Astrocyte of the cerebellum (primary cell): ENCODE measurements around the gene ARHGEF28.

ENCODE experiments used
- DNase-seq: peaks from one replicate; pipeline ENCODE4 v3.0.0-alpha.2; 2011; ENCODE audit warnings: low read depth
- H3K4me3 ChIP-seq: 2 replicates; pipeline ENCODE4 v1.5.1; 2011; ENCODE audit warnings: mild to moderate bottlenecking, low read depth, low read length, moderate library complexity
- CTCF ChIP-seq: IDR thresholded peaks from 2 replicates; pipeline ENCODE4 v1.5.1; 2012; ENCODE audit warnings: low read length, low read depth, moderate library complexity, mild to moderate bottlenecking; ENCODE audit errors: missing control alignments
- in situ Hi-C: cut with HindIII; loops from 2 replicates; pipeline ENCODE4 v1.10.0; 2017; ENCODE audit warnings: low sequenced_read_pairs

Gene ARHGEF28

GRCh38 chr5:73893813-73894212, 267.8 kb downstream of the ARHGEF28 start:
- in situ Hi-C loops, result no loop called here
- H3K4me3 ChIP-seq, result no peak overlapping the region
- DNase-seq, result no peak
- TF ChIP-seq CTCF, result no peak

GRCh38 chr5:73894860-73895259, 268.9 kb downstream of the ARHGEF28 start:
- in situ Hi-C loops, result no loop called here
- H3K4me3 ChIP-seq, result no peak overlapping the region
- no peak for TF ChIP-seq CTCF
- no peak for DNase-seq

- DNase-seq, result no peak
- no peak for TF ChIP-seq CTCF
- in situ Hi-C loops, result no loop called here
- no peak overlapping the region for H3K4me3 ChIP-seq
Measured at GRCh38 chr5:73895471-73895870, 269.5 kb downstream of the ARHGEF28 start.

GRCh38 chr5:73896097-73896496, 270.1 kb downstream of the ARHGEF28 start:
- H3K4me3 ChIP-seq, result no peak overlapping the region
- no peak for DNase-seq
- in situ Hi-C loops, result no loop called here
- no peak for TF ChIP-seq CTCF

- in situ Hi-C loops, result no loop called here
- TF ChIP-seq CTCF, result no peak
- DNase-seq, result no peak
- no peak overlapping the region for H3K4me3 ChIP-seq
Measured at GRCh38 chr5:73896668-73897067, 270.7 kb downstream of the ARHGEF28 start.

- no peak for TF ChIP-seq CTCF
- H3K4me3 ChIP-seq, result no peak overlapping the region
- in situ Hi-C loops, result no loop called here
- no peak for DNase-seq
Measured at GRCh38 chr5:73897893-73898292, 271.9 kb downstream of the ARHGEF28 start.

GRCh38 chr5:73899055-73899454, 273.1 kb downstream of the ARHGEF28 start:
- no peak overlapping the region for H3K4me3 ChIP-seq
- TF ChIP-seq CTCF, result no peak
- in situ Hi-C loops, result no loop called here
- DNase-seq, result no peak
